NCI-H345 treated with DMSO at 0.1 percent for 48 hours (cell line): ENCODE measurements around the gene NCKAP5.

ENCODE experiments used
- DNase-seq: peaks from one replicate; lab custom pipeline; 2025; ENCODE audit not compliant: unreplicated experiment; lab: John Stamatoyannopoulos, UW

Gene NCKAP5

GRCh38 chr2:132910432-132910831, 657.8 kb downstream of the NCKAP5 start:
- DNase-seq, result no peak

GRCh38 chr2:132909427-132909826, 658.8 kb downstream of the NCKAP5 start:
- no peak for DNase-seq

GRCh38 chr2:132904142-132904842, 664.0 kb downstream of the NCKAP5 start:
- no peak for DNase-seq

- DNase-seq, result no peak
Observed at GRCh38 chr2:132902626-132903025, 665.6 kb downstream of the NCKAP5 start.

DNA sequence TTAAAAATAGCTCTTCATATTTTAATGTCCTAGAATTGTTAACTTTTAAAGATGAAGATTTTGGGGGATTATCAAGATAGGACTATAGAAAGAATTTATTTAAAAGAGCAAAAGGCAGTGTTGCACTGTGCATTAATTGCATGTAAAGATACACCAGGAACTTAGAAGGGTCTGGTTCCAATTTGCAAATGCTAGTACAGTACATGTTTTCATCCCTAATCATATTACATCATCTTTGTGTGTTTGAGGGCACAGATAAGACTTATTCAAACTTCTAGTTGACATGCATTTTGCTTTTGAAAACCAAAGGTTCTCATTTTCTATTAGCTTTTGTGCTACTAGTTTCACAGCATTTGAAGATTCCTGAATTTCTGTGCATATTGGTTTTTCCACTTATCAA, 666.6 kb downstream of the NCKAP5 start:
- DNase-seq, result no peak

DNA sequence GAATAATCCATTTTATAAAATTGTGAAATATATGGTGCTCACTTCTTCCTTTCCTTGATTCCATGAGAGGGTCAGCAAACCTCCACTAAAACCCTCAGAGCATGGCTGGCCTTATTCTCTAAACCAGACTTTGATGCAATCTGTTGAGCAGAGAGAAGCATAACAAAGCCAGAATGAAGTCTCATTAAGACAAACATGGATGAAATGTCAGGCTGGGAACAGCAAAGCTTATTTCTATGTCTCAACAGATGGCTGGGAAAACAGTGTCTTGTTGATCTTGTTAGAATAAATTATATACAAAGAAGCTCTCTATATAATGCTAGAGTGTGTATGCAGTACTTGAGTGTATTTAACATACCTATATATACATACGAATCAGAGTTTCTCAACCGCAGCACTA, 671.2 kb downstream of the NCKAP5 start:
- DNase-seq, result no peak

DNA sequence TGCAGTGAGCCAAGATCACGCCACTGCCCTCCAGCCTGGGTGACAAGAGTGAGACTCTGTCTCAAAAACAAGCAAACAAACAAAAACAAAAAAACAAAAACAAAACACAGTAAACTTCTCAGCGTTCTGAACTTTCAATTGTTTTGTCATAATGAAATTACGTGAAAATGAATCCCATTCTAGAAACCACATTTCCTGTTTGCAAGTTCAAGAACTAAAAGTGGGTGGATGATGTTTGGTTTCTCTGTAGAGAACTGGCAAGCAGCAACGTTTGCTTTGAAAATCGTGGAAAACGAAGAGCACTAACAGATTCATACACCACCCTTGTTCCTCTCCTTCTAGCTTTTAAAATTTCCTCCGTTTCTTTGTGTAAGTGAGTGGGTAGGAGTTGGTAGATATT, 672.2 kb downstream of the NCKAP5 start:
- no peak for DNase-seq

- no peak for DNase-seq
Observed at GRCh38 chr2:132891498-132891897, 676.8 kb downstream of the NCKAP5 start.

DNA sequence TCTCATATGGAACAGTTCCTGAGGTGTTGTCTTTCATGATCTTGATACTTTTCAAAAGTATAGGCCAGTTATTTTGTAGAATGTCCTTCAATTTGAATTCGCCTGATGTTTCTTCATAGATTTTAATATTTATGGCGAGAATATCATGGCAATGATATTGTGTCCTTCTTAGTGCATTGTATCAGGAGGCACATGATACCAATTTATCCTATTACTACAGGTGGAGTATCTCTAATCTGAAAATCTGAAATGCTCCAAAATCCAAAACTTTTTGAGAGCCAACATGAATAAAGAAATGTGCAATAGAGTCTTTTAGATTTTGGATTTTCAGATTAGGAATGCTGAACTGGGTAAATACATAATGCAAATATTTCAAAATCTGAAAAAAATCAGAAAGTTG, 681.7 kb downstream of the NCKAP5 start:
- no peak for DNase-seq

DNA sequence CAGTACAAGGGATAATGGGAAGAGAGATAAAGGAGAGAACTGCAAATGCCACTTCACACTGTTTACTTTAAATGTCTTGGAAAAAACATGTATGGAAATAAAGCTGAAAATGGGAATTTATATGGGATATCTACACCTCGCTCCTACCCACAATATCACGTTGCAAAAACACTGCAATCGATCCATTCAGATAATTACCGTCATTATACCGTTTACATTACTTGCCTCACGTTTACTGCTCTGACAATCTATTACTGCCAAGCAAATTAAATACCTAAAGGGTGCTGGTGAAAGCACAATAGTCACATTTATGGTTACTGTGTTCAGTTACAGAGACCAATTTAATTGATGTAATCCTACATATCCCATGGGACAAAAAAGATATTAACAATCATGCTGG, 683.6 kb downstream of the NCKAP5 start:
- DNase-seq, result no peak

GRCh38 chr2:132884292-132884691, 684.0 kb downstream of the NCKAP5 start:
- DNase-seq, result no peak

- no peak for DNase-seq
Observed at GRCh38 chr2:132883430-132883829, 684.8 kb downstream of the NCKAP5 start.

GRCh38 chr2:132881546-132881945, 686.7 kb downstream of the NCKAP5 start:
- no peak for DNase-seq

- no peak for DNase-seq
Observed at GRCh38 chr2:132877923-132878322, 690.3 kb downstream of the NCKAP5 start.

DNA sequence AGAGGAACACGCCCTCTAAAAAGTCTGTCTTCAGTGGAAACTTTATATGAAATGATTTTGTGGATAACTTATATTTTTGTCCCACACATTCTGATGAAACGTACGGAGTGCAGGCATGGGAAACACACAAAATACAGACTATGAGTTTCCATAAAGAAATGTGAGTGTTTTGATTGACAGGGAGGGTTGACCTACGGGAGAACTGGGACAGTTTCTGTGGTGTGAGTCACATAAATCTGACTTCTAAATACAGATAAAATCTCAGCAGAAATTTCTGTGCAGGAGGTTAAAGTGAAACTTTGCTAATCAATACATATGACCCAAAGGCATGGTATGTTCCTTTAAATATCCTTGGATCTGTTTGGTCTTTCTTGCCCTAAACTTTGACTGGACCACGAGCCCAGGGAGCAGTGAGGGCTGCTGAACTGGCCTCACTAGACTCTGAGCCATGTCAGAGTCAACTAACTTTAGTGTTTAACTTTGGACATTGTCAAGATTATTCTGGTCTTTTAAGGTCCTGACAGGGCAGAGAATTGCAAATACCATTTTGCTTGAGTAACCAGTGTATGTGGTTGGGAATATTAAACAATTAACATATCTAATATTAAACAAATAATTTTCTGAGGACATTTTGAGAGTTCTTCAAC, 691.4 kb downstream of the NCKAP5 start:
- DNase-seq, result no peak

- DNase-seq, result no peak
Observed at GRCh38 chr2:132875193-132875592, 693.1 kb downstream of the NCKAP5 start.

- DNase-seq, result no peak
Observed at GRCh38 chr2:132873738-132874137, 694.5 kb downstream of the NCKAP5 start.

- DNase-seq, result no peak
Observed at GRCh38 chr2:132871831-132872230, 696.4 kb downstream of the NCKAP5 start.

DNA sequence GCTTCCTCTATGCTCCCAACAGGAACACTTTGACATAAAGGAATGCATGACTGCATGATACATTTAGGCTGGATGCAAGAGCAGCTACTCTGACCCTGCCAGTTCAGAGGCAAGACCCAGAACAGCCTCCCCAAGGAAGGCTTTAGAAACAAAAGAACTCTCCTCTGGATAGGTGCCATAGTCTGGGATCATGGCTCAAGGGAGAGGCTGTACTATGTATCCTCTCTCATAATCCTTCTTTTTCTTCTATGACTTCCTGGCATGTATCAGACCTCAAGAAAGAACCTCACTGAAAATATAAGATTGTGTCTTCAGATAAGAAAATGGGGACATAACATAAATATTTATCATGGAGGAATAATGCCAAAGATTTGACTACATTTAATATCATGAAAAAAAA, 704.3 kb downstream of the NCKAP5 start:
- DNase-seq, result no peak

GRCh38 chr2:132860220-132860619, 708.0 kb downstream of the NCKAP5 start:
- DNase-seq, result no peak

DNA sequence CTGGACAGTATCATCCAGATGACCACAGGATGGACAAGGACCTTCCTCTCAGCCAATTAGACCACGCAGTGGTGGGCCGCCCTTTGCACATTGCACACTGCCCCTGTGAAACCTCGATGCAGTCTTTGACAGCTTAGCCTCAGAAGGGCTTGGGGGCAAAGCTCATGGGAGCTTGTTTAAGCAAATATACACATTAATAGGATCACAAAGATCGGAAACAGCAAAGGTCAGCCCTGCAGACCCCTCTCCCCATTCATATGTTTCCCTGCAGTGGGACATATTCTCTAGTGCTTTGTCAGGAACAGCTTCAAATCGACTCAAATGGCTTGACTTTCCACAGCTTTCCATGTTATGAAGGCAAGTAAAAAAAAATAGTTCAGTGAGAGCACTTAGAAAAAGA, 708.7 kb downstream of the NCKAP5 start:
- DNase-seq, result no peak

DNA sequence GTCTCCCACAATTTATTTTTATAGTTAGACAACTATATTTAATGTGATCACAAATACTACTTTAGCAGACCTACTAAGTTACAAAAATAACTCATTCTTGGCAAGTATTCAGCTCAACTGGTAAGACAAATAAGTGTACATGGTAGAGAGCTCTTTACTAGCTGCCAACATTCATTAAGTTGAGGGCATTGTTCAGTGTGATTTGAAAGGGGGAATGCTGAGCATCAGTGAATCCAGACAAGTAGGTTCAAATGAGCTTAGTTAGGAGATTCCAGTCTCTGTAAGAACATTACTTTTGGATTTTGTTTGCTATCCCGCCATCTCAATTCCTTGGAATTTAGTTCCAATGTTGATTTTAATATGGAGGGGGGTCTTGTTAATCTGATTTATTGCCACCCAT, 710.9 kb downstream of the NCKAP5 start:
- DNase-seq, result no peak

DNA sequence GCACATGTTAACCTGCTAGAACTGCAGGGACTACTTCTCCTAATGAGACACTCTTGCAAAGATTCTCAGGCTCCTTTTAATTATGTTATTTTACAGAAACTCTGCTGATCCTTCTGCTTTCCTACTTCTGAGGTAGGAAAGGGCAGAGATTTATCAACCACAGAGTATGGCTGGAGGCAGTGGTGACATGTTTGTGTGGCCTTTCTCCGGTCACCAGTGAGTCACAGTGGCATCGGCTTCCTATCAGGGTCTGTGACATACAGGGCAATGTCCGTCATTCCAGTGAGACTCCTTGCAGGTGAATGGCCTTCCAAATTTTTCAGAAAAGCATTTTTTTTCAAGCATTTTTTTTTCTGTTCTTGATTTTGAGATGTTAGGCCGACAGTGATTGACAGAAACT, 717.6 kb downstream of the NCKAP5 start:
- no peak for DNase-seq
